Colon (tissue), 2 donors: ENCODE results near the gene SERPINA4.
"Not testable (repeated sequence)": the region's sequence is repeated elsewhere in the genome, so short reads cannot be mapped to it uniquely, and the experiment has no call there.

Source experiments
- FAIRE-seq: peaks from 2 replicates; lab custom pipeline; 2012; peaks lifted over from hg19 to GRCh38; lab: Jason Lieb, UNC
- donor health status: control.
- donor health status: control.

SERPINA4 gene

DNA sequence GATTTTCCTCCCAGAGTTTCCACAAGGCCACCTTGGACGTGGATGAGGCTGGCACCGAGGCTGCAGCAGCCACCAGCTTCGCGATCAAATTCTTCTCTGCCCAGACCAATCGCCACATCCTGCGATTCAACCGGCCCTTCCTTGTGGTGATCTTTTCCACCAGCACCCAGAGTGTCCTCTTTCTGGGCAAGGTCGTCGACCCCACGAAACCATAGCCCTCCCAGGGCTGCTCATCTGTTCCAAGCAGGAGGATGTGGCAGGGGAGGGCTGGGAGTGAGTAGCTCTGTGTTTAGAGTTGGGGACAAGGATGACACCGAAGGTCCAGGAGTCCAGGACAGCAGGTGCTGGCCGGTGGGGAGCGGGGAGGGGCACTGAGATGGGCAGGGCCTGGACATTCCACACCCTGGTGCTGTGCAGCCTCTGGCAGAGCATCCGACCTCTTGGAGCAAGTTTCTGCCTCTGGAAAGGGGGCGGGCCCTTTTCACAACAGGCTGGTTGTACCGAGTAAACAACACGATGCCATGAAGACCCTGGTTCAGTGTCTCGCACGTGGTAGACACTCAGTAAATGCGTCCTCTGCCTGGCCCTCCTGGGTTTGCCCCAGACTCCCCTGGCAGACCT, 8.2 kb downstream of the SERPINA4 start:
- no peak for FAIRE-seq

DNA sequence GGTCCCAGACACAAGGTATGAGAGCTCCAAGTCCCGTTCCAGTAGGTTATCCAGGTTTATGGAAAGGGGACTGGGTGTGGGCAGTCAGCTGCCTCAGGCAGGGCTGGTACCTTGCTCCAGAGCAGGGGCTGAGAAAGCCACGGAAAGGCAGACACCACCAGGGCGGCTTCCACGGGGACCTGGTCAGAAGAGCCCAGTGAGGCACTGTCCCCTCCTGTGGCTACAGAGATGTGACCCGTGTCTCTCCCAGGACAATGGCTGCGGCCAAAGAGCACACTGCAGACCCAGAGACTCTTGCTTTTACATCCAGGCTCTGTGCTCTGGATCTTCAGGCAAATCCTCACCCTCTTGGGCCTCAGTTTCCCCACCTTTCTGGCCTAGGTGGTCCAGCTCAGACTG, 8.8 kb downstream of the SERPINA4 start:
- FAIRE-seq: no peak

DNA sequence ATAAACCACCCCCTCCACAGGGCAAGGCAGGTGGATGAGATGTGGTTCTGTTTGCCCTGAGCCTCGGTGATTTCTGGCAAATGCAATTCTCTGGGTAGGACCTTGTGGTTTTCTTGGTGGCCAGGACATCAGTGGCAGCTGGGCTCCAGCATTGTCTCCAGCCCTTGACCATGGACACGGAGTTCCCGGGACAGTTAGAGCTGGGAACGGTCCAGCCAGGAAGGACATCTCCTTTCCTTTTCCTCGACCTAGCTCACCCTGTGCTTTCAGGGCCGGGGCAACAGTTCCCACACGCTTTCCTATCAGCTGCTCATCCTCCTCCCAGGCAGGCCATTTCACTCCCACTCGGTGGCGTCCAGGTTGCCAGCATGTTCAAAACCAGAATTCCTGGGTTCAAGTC, 9.2 kb downstream of the SERPINA4 start:
- FAIRE-seq: no peak

DNA sequence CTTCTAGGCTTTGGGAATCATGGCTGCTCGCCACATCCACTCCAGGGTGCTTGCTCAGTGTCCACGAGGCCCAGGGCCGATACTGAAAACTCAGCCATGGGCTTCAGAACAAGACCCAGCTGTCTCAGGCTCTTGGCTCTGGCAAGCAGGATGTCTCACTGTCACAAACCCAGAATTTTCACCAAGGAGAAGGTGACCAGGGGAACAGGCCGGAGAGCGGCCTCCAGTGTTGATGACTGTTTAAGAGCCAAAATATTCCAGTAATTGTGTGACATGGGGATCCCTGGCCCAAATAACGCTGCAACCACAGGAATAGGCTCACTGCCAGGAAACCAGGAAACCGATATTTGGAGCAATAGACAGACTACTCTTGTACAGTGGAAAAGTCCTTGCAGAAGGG, 10.2 kb downstream of the SERPINA4 start:
- no peak for FAIRE-seq

DNA sequence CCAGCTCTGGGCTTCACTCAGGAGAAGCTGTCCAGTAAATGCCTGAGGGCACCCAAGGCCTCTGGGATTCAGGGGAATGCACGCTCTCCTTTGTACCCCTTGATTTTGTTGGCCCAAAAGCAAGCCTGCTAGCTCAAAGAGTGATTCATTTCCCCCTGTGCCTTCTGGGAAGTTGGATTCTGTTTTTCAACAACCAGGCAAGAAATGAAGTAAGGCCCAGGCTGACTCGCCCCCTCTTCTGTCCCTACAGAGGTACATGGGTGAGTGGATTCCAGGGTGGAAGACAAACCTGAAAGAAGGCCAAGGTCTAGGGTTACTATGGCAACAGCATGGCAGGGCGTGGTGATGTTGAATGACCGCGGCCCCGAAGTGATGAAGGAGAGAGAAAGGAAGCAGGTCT, 10.7 kb downstream of the SERPINA4 start:
- FAIRE-seq: no peak

DNA sequence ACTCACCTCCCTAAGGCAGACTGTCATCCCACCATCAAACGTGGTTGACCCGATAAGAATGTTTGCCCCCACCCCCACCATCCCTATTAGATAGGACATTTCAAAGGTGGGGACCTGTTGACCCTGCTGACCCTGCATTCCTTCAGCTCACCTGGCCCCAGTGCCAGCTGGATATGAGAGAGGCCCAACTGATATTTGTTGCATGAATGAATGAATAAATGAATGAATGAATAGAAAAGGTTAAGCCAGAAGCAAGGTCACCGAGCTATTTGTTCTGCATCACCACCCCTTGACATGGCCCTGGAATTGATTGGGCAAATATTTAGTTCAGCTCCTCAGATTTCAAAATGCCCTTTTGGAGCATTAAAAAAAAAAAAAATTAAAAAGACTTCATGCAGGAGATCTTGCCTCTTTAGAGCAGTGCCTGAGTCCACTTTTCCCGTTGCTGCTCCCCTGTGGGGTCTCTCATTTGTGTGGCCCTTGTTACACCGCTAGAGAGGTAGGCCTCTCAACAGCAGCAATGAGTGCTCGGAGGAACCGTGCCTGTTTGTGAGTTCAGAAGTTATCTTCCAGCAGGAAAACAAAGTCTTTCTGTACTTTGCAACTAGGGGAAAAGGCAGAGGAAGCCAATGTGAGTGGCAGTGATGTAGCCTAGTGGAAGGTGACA, 11.5 kb downstream of the SERPINA4 start:
- no peak for FAIRE-seq

DNA sequence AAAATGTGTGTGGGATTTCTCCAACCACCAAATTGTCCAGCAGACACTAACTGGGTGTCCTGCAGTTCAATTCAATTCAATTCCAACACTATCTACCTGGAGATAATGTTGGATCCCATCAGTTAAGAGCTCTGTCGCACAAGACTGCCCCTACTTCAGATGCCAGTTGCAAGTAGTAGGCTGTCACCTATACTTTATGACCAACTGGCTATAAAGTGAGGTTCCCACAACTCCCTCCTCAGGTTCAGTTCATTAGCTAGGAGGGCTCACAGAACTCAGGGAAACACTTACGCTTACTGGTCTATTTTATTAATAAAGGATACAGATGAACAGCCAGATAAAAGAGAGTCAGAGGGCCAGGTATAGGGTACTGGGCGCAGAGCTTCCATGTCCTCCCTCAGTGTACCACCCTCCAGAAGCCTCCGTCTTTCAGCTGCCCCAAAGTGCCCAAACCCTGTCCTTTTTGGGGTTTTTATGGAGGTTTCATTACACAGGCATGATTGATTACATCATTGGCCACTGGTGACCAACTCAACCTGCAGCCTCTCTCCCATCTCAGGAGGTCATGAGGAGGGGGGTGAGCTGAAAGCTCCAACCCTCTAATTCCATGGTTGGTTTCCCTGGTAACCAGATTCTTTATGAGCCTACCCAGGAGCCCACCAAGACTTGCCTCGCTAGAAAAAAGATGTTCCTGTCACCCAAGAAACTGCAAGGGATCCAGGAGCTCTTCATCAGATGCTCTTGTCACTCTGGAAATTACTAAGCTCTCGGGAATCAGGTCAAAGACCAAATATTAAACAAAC, 12.4 kb downstream of the SERPINA4 start:
- no peak for FAIRE-seq

DNA sequence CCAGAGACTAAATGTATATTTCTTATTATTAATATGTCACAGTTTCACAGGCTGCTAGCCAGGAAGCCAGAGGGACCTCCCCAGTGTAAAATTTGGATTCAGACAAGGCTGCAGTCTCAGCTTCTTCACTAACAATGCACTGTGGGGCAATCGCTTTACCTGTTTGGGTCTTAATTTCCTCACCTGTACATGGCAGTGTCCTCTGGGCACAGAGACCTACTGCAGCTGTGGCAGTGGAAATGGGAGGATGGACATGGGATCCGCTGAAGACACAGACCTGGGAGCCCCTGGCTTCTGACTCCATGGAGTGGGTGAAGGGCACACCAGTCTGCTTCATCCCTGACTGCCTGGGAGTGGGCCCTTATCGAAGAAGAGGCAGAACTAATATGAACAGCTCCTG, 13.1 kb downstream of the SERPINA4 start:
- no peak for FAIRE-seq

DNA sequence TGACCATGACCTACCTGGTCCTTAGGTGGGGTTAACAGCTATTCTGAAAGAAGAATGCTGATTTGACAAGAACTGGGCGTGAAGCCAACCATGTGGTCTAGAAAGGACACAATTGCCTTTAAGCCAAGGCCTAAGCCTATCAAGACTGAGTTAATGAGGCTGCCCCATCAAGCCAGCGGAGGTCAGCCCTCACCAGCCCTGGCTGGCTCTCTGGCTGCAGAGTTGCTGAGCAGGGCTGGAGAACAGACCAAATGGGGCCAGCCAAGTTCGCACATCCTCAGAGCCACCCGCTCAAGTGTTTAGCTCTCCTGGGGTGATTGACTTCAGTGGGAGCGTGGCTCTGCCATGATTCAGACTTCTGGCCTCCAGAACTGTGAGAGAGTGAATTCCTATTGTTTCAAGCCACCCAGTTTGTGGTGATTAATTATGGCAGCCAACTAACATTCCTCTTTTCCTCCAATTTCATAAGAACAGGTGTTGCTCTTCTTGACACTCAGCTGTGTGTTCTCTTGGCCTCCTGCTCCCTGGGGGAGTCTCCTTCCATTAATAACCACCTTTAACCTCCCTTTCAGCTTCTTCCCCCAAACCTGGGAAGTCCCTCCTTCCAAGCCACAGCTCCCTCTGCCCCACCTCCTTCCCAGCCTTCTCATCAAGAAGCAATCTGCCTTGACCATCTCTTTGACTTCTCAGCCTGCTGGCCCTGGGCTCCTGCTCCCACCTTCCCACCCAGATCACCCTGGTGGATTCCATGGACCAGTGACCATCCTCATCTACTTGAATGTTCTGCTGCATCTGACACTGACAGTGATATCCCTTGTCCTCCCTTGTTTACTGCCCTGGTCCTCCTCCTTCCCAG, 14.7 kb downstream of the SERPINA4 start:
- FAIRE-seq: no peak

DNA sequence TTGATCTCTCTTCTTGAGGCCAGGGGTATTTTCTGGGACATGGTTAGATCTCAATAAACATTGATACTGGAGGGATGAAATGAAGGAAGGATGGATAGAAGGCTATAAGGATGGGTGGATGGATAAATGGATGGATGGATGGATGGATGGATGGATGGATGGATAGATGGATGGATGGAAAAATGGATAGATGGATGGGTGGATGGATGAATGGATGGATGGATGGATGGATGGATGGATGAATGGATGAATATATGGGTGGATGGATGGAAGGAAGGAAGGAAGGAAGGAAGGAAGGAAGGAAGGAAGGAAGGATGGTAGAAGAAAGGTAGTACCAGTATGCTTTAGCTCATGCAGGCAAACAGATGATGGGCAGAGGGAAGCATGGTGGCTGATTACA, 16.2 kb downstream of the SERPINA4 start:
- not testable (repeated sequence) for FAIRE-seq

DNA sequence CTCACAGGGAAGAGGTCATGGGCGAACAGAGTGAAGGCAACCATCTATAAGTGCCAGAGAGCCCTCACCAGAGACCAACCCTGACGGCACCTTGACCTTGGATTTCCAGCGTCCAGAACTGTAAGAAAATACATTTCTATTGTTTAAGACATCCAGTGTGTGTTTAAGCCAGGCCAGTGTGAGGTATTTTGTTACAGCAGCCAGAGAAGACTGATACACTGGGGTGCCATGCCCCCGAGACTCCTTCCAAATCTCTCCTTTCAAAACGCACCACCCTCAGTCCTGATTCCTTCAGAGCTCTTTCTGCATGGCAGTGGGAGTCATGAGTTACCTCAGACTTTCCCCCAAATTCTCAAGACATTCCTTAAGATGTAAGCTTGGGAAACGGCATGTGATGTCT, 17.5 kb downstream of the SERPINA4 start:
- FAIRE-seq: no peak

DNA sequence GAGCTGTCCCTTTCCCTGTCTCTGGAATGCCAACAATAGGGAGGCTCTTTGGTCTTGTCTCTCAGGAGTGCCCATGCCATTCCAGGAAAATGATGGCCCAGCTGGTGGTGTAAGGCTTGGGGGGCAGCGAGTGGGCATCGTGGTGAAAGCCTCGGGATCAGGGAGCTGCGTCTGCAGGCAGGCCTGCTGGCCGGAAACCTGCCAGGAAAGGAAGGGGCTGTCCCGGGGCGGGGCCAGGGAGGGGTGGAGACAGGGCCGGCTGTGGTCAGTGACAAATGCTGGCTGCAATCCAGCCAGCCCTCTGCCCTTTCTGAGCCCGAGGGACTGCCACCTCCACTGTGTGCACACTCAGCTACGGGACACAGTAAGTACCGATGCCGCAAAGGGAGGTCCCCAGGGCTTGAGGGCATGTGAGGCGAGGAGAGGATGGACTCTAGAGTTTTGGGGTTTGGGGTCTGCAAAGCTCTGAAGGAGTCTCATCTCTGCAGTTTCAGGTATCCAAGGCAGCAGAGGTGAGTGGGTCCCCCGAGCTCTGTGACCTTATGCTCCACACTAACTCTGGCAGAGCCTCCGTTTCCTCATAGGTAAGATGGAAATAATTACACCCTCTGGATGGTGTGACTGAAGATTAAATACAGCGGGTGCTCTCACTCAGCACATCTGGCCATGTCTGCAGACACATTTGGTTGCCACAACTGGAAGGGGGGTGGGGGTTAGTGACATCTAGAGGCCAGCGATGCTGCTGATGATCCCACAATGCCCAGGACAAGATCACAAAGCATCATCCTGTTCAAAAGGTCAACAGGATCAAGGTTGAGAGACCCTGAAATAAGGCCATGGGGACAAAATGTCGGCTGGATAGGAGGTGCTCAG, 20.1 kb downstream of the SERPINA4 start, which contains the start of gene SERPINA5:
TSS of gene SERPINA5 (plus strand) at position 300 of the 873 bp plus-strand sequence. CDS start 5,937 bp downstream, outside the sequence.
- no peak for FAIRE-seq

DNA sequence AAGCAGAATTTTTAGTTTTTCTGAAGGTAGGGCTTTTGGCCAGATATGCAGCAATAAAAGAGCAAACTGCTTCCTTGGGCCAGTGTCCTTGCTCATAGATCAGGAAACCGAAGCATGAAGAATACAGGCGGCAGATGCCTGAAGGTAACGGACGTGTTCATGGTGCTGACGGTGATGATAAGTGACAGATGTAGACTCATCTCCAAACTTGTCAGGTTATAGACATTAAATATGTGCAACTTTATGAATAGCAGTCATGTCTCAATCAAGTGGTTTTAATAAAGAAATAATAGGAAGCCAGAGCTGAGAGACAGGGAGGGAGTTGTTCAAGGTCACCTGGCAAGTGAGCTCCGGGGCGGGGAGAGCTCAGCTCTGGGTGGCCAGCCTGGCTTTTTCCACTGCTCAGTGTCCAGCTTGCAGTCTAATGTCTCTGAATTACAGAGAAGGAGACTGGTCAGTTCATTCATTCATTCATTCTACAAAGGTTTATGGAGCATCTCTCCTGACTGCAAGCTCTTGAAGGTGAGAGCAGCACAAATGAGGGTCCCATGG, 21.0 kb downstream of the SERPINA4 start:
- no peak for FAIRE-seq

DNA sequence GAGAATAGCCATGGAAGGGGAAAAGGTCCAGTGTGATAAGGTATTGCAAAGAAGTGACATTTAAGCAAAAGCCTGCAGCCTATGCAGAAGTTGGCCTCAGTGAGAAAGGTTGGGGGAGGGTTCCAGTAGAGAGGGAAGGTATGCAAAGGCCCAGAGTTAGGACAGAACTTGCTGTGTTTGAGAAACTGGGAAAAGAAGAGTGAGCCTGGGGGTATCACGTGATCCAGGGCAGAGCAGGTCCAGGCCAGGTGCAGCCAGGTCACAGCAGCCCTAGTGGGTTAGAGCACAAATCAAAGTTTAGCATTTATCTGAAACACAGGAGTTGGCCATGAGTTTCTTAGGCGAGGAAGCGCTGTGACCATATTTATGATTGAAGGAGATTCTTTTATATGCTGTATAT, 21.6 kb downstream of the SERPINA4 start:
- FAIRE-seq: no peak

DNA sequence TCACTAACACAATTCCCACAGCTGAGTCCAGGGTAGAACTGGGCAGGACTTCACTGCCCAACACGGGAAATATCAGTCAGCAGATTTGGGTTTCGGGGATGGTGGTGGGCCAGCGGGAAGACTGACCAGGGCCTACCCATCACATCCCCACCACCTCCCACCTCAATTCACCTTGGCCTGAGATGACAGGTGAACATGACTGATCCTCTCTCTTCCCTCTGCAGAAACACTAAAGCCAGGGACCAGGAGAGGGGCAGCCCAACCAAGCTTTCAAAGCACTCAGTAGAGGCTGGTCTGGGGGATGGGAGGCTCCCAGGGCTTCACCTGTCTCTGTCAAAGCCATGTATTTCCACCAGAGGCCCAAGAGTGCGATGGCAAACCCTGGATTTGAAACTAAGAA, 22.3 kb downstream of the SERPINA4 start:
- FAIRE-seq: no peak

DNA sequence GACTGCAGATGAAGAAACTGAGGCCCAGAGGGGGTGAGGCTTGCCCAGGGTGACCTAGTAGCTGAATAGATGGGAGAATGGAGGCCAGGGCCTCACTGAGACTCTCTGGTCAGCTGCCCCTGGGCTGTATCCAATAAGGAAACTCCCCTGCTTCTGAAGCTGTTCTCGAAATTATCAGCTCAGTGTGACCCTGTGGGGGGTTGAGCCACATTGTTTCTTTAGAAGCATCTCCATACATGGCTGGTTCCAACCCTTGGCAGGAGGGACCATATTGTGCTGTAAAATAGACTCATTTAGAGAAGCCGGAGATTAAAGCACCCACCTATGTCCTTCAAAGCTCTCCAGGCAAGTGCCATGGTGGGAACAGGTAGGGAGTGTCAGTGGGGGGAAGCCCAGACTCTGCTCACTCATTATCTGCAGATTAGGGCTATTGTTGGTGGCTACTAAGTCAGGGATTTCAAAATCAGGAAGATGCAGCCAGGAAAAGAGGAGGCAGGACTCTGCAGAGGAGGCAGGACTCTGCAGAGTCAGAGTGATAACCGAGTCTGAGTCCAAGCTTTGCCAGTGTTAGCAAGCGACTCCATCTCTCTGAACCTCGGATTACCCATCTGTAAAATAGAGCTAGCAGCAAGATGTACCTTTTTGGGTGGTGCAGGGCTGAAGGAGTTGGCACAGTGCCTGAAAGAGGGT, 23.5 kb downstream of the SERPINA4 start:
- FAIRE-seq: no peak

DNA sequence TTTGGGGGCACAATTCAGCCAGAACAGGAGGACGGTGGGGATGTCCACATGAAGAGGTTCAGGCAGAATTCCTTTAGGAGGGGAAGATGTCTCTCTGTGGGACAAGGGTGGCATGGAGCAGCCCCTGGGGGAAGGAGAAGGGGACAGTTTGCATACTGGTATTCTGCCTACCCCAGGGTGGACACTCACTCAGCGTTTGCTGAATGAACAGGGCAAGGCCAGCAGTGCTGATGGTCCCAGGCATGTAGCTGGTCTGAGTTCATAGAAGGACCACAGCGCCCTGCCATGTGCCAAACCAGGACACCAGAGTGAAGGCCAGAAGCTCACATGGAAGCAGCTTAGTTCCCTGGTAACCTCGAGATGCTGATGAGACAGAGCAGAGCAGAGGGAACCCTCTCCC, 25.4 kb downstream of the SERPINA4 start:
- FAIRE-seq: no peak

DNA sequence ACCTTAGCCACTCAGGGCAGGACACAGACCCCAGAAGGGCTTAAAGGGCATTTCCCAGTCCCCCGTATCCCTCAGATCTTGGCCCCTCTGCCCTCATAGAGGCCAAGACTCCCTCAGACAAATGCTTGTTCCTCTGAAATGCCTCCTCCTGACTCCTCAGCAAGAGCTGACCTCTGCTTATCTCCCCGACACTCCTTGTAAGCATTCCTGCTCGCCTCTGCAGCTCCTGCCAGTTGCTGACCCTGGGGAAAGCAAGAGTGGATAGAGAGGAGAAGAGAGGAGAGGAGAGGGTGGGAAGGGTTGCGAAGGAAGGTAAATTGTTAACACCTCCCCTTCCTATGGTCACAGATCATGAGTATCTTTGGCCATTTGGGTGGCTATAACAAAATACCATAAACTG, 27.1 kb downstream of the SERPINA4 start:
- no peak for FAIRE-seq

DNA sequence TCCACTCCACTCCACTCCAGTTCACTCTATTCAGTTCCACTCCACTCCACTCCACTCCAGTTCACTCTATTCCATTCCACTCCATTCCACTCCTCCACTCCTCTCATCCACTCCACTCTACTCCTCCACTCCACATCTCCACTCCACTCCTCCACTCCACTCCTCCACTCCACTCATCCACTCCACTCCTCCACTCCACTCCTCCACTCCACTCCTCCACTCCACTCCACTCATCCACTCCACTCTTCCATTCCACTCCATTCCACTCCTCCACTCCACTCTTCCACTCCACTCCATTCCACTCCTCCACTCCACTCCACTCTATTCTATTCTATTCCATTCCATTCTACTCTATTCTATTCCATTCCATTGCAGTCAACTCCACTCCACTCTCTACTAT, 29.8 kb downstream of the SERPINA4 start:
- FAIRE-seq: no peak

DNA sequence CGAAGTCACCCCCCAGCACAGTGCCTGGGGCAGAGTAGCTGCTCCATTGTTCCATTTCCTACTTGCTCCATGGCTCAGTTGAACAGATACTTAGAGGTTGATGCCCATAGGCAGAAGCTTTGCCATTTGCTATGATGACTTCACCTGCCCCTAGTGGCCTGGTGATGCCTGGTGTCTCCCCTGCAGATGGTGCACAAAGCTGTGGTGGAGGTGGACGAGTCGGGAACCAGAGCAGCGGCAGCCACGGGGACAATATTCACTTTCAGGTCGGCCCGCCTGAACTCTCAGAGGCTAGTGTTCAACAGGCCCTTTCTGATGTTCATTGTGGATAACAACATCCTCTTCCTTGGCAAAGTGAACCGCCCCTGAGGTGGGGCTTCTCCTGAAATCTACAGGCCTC, 30.6 kb downstream of the SERPINA4 start:
- FAIRE-seq: no peak
